C4-2B (cell line): Measurements from ENCODE around the gene GRID1.

Experiments
- H3K27ac ChIP-seq: fragments of 450-650 bp; 2 replicates; pipeline ENCODE4 v1.5.1; 2017
- CTCF ChIP-seq: fragments of 450-650 bp; conservative IDR thresholded peaks from 2 replicates; pipeline ENCODE4 v1.5.1; 2017; ENCODE audit warnings: mild to moderate bottlenecking
- ZFX ChIP-seq: fragments of 450-650 bp; IDR thresholded peaks from 2 replicates; pipeline ENCODE4 v1.6.1; 2017

Gene GRID1

DNA sequence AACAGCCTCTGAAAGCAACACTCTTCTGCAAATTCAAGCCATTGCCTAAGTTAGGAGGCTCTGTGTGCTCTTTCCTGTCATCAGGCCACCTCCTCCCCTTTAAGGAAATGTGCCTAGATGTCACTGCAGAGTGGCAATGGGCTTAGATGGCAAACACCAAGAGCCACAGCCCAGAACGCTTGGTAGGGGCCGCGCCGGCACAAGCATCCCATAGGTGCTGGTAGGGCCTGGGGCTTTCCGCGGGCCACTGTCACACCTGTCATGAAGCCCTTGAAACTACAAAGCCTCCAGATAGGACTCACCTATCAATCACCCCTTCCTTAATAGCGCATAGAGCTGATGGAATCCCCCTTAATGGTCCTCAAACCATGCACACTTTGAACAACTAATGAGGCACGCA, 299.9 kb downstream of the GRID1 start:
- H3K27ac ChIP-seq = no peak overlapping the region
- TF ChIP-seq ZFX = no peak
- no peak for TF ChIP-seq CTCF

GRCh38 chr10:86065711-86066251, 300.8 kb downstream of the GRID1 start:
- H3K27ac ChIP-seq = no peak overlapping the region
- no peak for TF ChIP-seq CTCF
- no peak for TF ChIP-seq ZFX

- TF ChIP-seq CTCF (no peak), ZFX (no peak)
- H3K27ac ChIP-seq = no peak overlapping the region
Measured at GRCh38 chr10:86064931-86065662, 301.5 kb downstream of the GRID1 start.

- no peak for TF ChIP-seq ZFX
- TF ChIP-seq CTCF = no peak
- no peak overlapping the region for H3K27ac ChIP-seq
Measured at GRCh38 chr10:86064219-86064618, 302.4 kb downstream of the GRID1 start.

DNA sequence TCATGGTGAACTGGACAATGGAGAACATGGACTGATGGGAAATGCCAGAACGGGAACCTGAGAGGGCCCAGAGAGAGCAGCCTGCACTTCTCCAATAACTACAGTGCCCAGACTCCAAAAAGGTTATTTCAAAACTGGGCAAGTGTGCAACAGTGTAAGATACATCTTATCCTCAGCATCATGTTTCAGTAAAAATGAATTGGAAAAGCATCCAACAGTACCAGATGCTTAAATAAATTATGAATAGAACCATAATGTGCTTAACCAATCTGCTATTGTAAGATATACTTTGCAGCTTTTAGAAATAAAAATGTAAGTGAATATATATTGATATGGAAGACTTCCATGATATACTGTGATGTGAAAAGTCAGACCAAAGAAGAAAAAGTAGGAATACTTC, 303.3 kb downstream of the GRID1 start:
- no peak overlapping the region for H3K27ac ChIP-seq
- no peak for TF ChIP-seq ZFX
- no peak for TF ChIP-seq CTCF

DNA sequence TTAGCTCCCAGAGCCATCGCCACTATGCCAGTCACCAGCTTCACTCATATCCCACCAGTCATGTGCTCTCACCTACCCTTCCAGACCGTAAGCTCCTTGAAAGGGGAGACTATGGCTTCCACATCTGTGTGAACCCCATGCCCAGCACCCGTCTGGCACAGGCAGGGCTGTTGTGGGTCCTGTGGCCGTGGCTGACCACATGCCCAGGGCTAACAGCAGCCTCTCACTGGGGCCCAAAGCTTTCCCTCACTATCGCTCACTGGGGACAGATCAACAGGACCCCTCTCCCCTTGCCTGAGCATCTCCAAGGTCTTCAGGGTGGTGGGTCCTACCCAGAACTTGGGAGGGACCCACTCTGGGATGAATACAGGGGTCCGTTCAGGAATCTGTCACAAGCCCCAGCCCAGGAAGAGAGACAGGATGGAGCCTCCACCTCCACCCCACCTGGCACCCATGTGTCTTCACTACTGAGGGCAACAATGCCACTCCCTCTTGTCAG, 303.9 kb downstream of the GRID1 start:
- H3K27ac ChIP-seq = no peak overlapping the region
- TF ChIP-seq CTCF (no peak), ZFX (no peak)

GRCh38 chr10:86062198-86062550, 304.4 kb downstream of the GRID1 start:
- TF ChIP-seq CTCF (no peak), ZFX (no peak)
- no peak overlapping the region for H3K27ac ChIP-seq
